Fibroblast of upper back skin (primary cell): Measurements from ENCODE around the gene RNF26.

ENCODE experiments used
- DNase-seq: peaks from one replicate; pipeline ENCODE4 v3.0.0-alpha.2; 2013

RNF26 gene

GRCh38 chr11:119316016-119316728 lies 18.2 kb upstream of the RNF26 start:
- peak; percentile 31 for DNase-seq

- DNase-seq: peak; percentile 50
Observed at GRCh38 chr11:119316729-119317591, 17.4 kb upstream of the RNF26 start, which contains the start of gene MCAM. TSS of gene MCAM (minus strand) at chr11:119317130. CDS start at chr11:119317101, 29 bp downstream.

GRCh38 chr11:119317592-119318239 lies 16.6 kb upstream of the RNF26 start:
- DNase-seq: no peak

GRCh38 chr11:119318240-119319135 lies 15.8 kb upstream of the RNF26 start:
- peak; percentile 74 for DNase-seq

- DNase-seq: no peak
Observed at GRCh38 chr11:119319136-119319699, 15.1 kb upstream of the RNF26 start.

GRCh38 chr11:119319700-119320239 lies 14.6 kb upstream of the RNF26 start:
- DNase-seq: no peak

- DNase-seq: peak; percentile 60
Observed at GRCh38 chr11:119320240-119320775, 14.0 kb upstream of the RNF26 start.

GRCh38 chr11:119320776-119321524 lies 13.4 kb upstream of the RNF26 start:
- DNase-seq: peak; percentile 77

- DNase-seq: no peak
Observed at GRCh38 chr11:119322360-119322739, 12.0 kb upstream of the RNF26 start.

GRCh38 chr11:119322921-119323531 lies 11.3 kb upstream of the RNF26 start:
- DNase-seq: no peak

- DNase-seq: peak; percentile 70
Observed at GRCh38 chr11:119323532-119324033, 10.7 kb upstream of the RNF26 start.

GRCh38 chr11:119324189-119324588 lies 10.1 kb upstream of the RNF26 start:
- DNase-seq: no peak

- DNase-seq: no peak
Observed at GRCh38 chr11:119329320-119329719, 5.0 kb upstream of the RNF26 start.

- DNase-seq: no peak
Observed at GRCh38 chr11:119330237-119330636, 4.1 kb upstream of the RNF26 start.

GRCh38 chr11:119332111-119332765 lies 2.1 kb upstream of the RNF26 start:
- DNase-seq: no peak

GRCh38 chr11:119335091-119335654 lies 846 bp downstream of the RNF26 start:
- no peak for DNase-seq

- no peak for DNase-seq
Observed at GRCh38 chr11:119335655-119336543, 1.6 kb downstream of the RNF26 start.
